GM19351 (cell line): ENCODE data around the gene STXBP5L.
"Not testable (repeated sequence)": the region's sequence is repeated elsewhere in the genome, so short reads cannot be mapped to it uniquely, and the experiment has no call there.

ENCODE experiments used
- ATAC-seq: cut with Tn5 transposase; IDR thresholded peaks from one replicate; pipeline ENCODE4 v1.9.1; 2021; ENCODE audit warnings: mild to moderate bottlenecking, moderate library complexity; ENCODE audit not compliant: unreplicated experiment

Gene STXBP5L

DNA sequence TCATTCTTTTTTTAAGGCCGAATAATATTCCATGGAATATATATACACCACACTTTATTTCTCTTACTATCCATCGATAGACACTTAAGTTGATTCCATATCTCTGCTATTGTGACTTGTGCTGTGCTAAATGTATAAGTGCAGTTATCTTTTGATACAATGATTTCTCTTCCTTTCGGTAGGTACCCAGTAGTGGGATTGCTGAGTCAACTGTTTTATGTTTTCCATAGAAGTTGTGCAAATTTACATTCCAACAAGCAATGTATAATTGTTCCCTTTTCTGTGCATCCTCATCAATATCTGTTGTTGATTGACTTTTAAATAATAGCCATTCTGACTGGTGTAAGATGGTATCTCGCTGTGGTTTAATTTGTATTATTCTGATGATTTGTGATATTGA, 81.0 kb downstream of the STXBP5L start:
- no peak for ATAC-seq

GRCh38 chr3:121018917-121019321, 110.9 kb downstream of the STXBP5L start:
- ATAC-seq = no peak

DNA sequence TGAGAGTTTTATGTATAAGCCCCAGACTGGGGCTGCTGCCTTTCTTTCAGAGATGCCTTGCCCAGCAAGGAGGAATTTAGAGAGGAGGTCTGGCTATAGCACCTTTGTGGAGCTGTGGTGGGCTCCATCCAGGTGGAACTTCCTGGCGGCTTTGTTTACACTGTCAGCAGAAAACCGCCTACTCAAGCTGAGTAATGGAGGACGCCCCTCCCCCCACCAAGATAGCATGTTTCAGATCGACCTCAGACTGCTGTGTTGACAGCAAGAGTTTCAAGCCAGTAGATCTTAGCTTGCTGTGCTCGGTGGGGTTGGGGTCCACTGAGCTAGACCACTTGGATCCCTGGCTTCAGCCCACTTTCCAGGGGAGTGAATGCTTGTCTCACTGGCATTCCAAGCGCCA, 155.6 kb downstream of the STXBP5L start:
- no peak for ATAC-seq

DNA sequence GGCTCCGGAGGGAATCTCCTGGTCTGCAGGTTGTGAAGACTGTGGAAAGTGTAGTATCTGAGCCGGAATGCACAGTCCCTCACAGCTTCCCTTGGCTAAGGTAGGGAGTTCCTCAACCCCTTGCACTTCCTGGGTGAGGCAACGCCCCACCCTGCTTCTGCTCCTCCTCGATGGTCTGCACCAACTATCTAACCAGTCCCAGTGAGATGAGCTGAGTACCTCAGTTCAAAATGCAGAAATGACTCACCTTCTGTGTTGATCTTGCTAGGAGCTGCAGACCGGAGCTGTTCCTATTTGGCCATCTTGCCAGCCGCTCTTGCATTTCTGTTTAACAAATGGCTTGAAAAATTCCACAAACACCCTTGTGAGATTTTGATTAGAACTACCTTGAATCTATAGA, 156.1 kb downstream of the STXBP5L start:
- no peak for ATAC-seq

GRCh38 chr3:121072133-121072532, 164.1 kb downstream of the STXBP5L start:
- no peak for ATAC-seq

DNA sequence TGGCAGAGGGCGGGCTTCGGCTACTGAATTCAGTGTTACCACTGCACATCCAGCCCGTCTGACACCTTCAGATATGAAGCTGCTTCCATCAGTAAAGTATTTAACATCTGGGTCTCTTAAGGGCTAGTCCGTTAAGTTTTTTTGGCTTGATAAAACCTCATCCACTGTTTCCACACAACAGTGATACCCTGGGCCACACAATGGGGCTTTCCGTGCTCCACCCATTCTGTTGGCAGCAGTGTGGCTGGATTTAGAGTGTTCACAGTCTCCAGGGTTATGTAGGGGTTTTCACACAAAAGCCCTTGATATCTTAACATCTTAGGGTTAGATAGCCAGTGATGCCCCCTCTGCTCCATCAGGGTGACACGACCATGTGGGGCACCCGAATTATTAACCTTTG, 165.0 kb downstream of the STXBP5L start:
- ATAC-seq = no peak

DNA sequence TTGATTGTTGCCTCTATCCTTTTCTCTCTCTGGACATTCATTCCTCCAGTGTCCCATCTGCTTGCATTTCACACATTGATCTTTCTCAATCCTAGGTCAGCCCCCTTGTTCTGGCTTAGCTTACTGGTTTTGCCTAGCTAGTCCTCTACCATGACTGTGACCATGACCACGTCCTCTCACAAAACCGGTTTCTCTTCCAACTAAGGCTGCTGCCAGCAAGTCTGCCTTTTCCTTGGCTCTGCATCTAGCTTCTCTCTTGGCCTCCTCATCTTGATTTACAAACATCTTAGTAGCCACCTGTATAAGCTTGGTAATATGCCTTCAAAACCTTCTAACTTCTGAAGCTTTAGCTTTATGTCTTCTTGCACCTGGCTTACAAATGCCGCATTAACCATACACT, 167.2 kb downstream of the STXBP5L start:
- ATAC-seq = no peak

- ATAC-seq = not testable (repeated sequence)
Measured at GRCh38 chr3:121078378-121079101, 170.5 kb downstream of the STXBP5L start.

DNA sequence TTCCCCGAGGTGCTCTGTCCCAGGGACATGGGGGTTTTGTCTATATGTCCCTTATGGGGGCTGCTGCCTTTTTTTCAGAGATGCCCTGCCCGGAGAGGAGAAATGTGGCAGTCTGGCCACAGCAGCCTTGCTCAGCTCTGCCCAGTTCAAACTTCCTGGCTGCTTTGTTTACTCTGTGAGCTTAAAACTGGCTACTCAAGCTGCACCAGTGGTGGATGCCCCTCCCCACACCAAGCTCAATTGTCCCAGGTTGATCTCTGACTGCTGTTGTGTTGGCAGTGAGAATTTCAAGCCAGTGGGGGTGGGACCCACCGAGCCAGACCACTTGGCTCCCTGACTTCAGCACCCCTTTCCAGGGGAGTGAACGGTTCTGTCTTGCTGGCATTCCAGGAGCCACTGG, 188.9 kb downstream of the STXBP5L start:
- ATAC-seq = no peak

GRCh38 chr3:121111086-121111485, 203.1 kb downstream of the STXBP5L start:
- not testable (repeated sequence) for ATAC-seq

DNA sequence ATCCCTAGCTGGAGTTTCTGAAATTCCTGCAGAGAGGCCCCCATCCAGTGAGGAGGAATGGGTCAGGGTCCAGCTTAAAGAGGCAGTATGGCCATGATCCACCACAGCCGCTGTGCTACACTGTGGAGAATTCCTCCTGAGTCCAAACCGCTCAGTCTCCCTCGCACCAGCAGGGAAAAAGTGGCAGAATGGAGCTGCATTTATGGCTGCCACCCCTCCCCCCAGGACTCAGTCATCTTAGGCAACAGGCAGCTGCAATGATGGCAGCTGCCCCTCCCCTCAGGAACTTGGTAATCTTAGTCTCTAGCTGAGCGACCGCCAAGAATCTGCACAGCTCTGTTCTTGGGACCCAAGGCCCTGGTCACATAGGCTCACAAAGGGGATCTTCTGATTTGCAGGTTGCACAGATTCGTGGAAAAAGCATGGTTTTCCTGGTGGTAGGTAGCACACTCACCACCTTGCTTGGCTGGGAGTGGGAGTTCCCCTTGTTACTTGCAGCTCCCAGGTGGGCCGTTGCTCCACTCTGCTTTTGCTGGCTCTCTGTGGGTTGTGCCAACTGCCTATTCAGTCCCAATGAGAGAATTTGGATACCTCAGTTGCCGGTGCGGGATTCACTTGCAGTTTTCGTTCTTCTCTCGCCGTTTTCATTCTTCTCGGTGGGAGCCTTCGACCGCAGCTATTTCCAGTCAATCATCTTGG, 204.1 kb downstream of the STXBP5L start:
- no peak for ATAC-seq

GRCh38 chr3:121126033-121126706, 218.2 kb downstream of the STXBP5L start:
- no peak for ATAC-seq

GRCh38 chr3:121126707-121127035, 218.7 kb downstream of the STXBP5L start:
- no peak for ATAC-seq

GRCh38 chr3:121152573-121152972, 244.6 kb downstream of the STXBP5L start:
- no peak for ATAC-seq

- no peak for ATAC-seq
Measured at GRCh38 chr3:121153851-121154250, 245.8 kb downstream of the STXBP5L start.

- no peak for ATAC-seq
Measured at GRCh38 chr3:121155028-121155427, 247.0 kb downstream of the STXBP5L start.

GRCh38 chr3:121165397-121165837, 257.4 kb downstream of the STXBP5L start:
- ATAC-seq = no peak

DNA sequence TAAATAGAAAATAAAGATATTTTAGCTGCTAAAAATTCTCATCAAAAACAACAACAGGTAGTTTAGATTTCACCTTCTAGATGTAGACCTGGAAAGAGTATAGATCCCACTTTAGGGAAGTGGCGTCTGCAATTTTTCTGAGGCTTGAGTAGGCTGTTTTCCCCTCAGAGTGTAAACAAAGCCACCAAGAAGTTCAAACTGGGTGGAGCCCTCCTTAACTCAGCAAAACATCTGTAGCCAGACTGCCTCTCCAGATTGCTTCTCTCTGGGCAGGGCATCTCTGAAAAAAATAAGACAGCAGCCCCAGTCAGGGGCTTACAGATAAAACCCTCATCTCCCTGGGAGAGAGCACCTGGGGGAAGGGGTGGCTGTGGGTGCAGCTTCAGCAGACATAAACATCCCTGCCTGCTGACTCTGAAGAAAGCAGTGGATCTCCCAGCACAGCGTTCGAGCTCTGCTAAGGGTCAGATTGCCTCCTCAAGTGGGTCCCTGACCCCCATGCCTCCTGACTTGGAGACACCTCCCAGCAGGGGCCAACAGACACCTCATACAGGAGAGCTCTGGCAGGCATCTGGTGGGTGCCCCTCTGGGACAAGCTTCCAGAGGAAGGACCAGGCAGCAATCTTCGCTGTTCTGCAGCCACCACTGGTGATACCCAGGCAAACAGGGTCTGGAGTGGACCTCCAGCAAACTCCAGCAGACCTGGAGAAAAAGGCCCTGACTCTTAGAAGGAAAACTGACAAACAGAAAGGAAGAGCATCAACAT, 259.6 kb downstream of the STXBP5L start:
- no peak for ATAC-seq

- ATAC-seq = no peak
Measured at GRCh38 chr3:121175083-121175482, 267.1 kb downstream of the STXBP5L start.

DNA sequence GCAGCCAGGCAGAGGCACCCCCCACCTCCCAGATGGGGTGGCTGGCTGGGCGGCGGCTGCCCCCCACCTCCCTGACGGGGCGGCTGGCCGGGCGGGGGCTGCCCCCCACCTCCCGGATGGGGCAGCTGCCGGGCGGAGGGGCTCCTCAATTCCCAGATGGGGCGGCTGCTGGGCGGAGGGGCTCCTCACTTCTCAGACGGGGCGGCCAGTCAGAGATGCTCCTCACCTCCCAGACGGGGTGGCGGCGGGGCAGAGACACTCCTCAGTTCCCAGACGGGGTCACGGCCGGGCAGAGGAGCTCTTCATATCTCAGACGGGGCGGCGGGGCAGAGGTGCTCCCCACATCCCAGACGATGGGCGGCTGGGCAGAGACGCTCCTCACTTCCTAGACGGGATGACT, 282.6 kb downstream of the STXBP5L start:
- not testable (repeated sequence) for ATAC-seq

- no peak for ATAC-seq
Measured at GRCh38 chr3:121202573-121202972, 294.6 kb downstream of the STXBP5L start.
